HEK293 (cell line): Measurements from ENCODE around the gene CBX5.
"Not testable (repeated sequence)": the region's sequence is repeated elsewhere in the genome, so short reads cannot be mapped to it uniquely, and the experiment has no call there.

ENCODE experiments used
- CTCF ChIA-PET: fragments of 350-600 bp; formaldehyde crosslinking; extraction: SDS; loops from one replicate; lab custom pipeline; 2021; ENCODE audit warnings: antibody characterized with exemption; lab: Yijun Ruan, JAX
- POLR2A ChIA-PET: fragments of 300-600 bp; formaldehyde crosslinking; extraction: SDS; loops from one replicate; lab custom pipeline; 2020; ENCODE audit warnings: antibody characterized with exemption, inconsistent platforms; lab: Yijun Ruan, JAX
- H3K27ac ChIP-seq: fragments of 200-500 bp; sonication (Bioruptor generic); 2 replicates; pipeline ENCODE4 v1.5.1; 2014; ENCODE audit warnings: low read depth, low read length, control low read depth, inconsistent platforms; ENCODE audit errors: extremely low read depth
- H3K36me3 ChIP-seq, 2 experiments: fragments of 200-500 bp in 1 of 2; sonication (Bioruptor generic) in 1 of 2; 1 replicate in 1 of 2; 2 replicates in 1 of 2; pipeline ENCODE4 v1.5.1; 2014 to 2017; ENCODE audit warnings: inconsistent platforms in 2 of 2, low read length in 2 of 2; ENCODE audit not compliant: control insufficient read depth in 2 of 2, insufficient read depth in 1 of 2
- H3K4me1 ChIP-seq: fragments of 200-500 bp; sonication (Bioruptor generic); 2 replicates; pipeline ENCODE4 v1.5.1; 2014; ENCODE audit warnings: mild to moderate bottlenecking, low read length, inconsistent platforms; ENCODE audit not compliant: control insufficient read depth, insufficient read depth
- H3K4me3 ChIP-seq: 2 replicates; pipeline ENCODE4 v1.5.1; 2011; ENCODE audit warnings: low read depth, mild to moderate bottlenecking, control low read depth, low read length, moderate library complexity
- H3K9me3 ChIP-seq: fragments of 200-500 bp; sonication (Bioruptor generic); 2 replicates; pipeline ENCODE4 v1.5.1; 2014; ENCODE audit warnings: low read depth, low read length, inconsistent platforms; ENCODE audit not compliant: control insufficient read depth, insufficient read depth
- FEZF1 ChIP-seq: fragments of 450-650 bp; formaldehyde crosslinking; IDR thresholded peaks from 2 replicates; pipeline ENCODE4 v1.5.1; 2016; ENCODE audit warnings: missing biosample characterization, missing genetic modification characterization
- IKZF3 ChIP-seq: fragments of 450-650 bp; IDR thresholded peaks from 2 replicates; pipeline ENCODE4 v1.5.0; 2018; ENCODE audit warnings: missing biosample characterization, mild to moderate bottlenecking, missing genetic modification characterization, moderate library complexity
- KLF9 ChIP-seq: fragments of 450-650 bp; formaldehyde crosslinking; IDR thresholded peaks from 2 replicates; pipeline ENCODE4 v1.5.1; 2016; ENCODE audit warnings: missing biosample characterization, missing genetic modification characterization, low read depth
- OSR2 ChIP-seq: fragments of 450-650 bp; formaldehyde crosslinking; IDR thresholded peaks from 2 replicates; pipeline ENCODE4 v1.5.1; 2016; ENCODE audit warnings: missing biosample characterization, missing genetic modification characterization
- PRDM1 ChIP-seq: fragments of 450-650 bp; formaldehyde crosslinking; IDR thresholded peaks from 2 replicates; pipeline ENCODE4; 2016; ENCODE audit warnings: missing biosample characterization, missing genetic modification characterization
- SCRT2 ChIP-seq: fragments of 450-650 bp; formaldehyde crosslinking; IDR thresholded peaks from 2 replicates; pipeline ENCODE4 v1.5.1; 2016; ENCODE audit warnings: missing biosample characterization, missing genetic modification characterization
- SP7 ChIP-seq: fragments of 450-650 bp; formaldehyde crosslinking; IDR thresholded peaks from 2 replicates; pipeline ENCODE4 v1.5.1; 2016; ENCODE audit warnings: missing biosample characterization, missing genetic modification characterization
- WT1 ChIP-seq: fragments of 450-650 bp; formaldehyde crosslinking; IDR thresholded peaks from 2 replicates; pipeline ENCODE4 v1.5.1; 2016; ENCODE audit warnings: missing biosample characterization, missing genetic modification characterization
- ZNF10 ChIP-seq: fragments of 450-650 bp; formaldehyde crosslinking; IDR thresholded peaks from 2 replicates; pipeline ENCODE4 v1.5.1; 2017; ENCODE audit warnings: missing biosample characterization, missing genetic modification characterization
- ZNF112 ChIP-seq: fragments of 450-650 bp; formaldehyde crosslinking; IDR thresholded peaks from 2 replicates; pipeline ENCODE4 v1.5.0; 2017; ENCODE audit warnings: missing biosample characterization, missing genetic modification characterization
- ZNF132 ChIP-seq: fragments of 450-650 bp; formaldehyde crosslinking; IDR thresholded peaks from 2 replicates; pipeline ENCODE4 v1.5.1; 2017; ENCODE audit warnings: missing biosample characterization, missing genetic modification characterization, borderline replicate concordance
- ZNF311 ChIP-seq: fragments of 450-650 bp; formaldehyde crosslinking; IDR thresholded peaks from 2 replicates; pipeline ENCODE4 v1.5.1; 2017; ENCODE audit warnings: missing biosample characterization, missing genetic modification characterization, borderline replicate concordance
- ZNF366 ChIP-seq: fragments of 450-650 bp; formaldehyde crosslinking; conservative IDR thresholded peaks from 2 replicates; pipeline ENCODE4 v1.5.1; 2016; ENCODE audit warnings: missing biosample characterization, missing genetic modification characterization
- ZNF521 ChIP-seq: fragments of 450-650 bp; formaldehyde crosslinking; IDR thresholded peaks from 2 replicates; pipeline ENCODE4 v1.5.1; 2017; ENCODE audit warnings: missing biosample characterization, mild to moderate bottlenecking, missing genetic modification characterization
- ZNF549 ChIP-seq: fragments of 450-650 bp; IDR thresholded peaks from 2 replicates; pipeline ENCODE4 v1.5.1; 2018; ENCODE audit warnings: missing biosample characterization, missing genetic modification characterization, mild to moderate bottlenecking, inconsistent platforms, moderate library complexity
- ZNF629 ChIP-seq: fragments of 450-650 bp; formaldehyde crosslinking; IDR thresholded peaks from 2 replicates; pipeline ENCODE4 v1.5.1; 2017; ENCODE audit warnings: missing biosample characterization, missing genetic modification characterization
- ZNF658 ChIP-seq: fragments of 450-650 bp; formaldehyde crosslinking; IDR thresholded peaks from 2 replicates; pipeline ENCODE4; 2016; ENCODE audit warnings: missing biosample characterization, missing genetic modification characterization
- TF ChIP-seq, protein P1 (sequence below): fragments of 450-650 bp; formaldehyde crosslinking; IDR thresholded peaks from 2 replicates; pipeline ENCODE4 v1.5.1; 2016; ENCODE audit warnings: missing biosample characterization, missing genetic modification characterization
- TF ChIP-seq, protein P2 (sequence below): fragments of 450-650 bp; formaldehyde crosslinking; IDR thresholded peaks from 2 replicates; pipeline ENCODE4 v1.5.1; 2016; ENCODE audit warnings: missing biosample characterization, missing genetic modification characterization
- TF ChIP-seq, protein P3 (sequence below): fragments of 450-650 bp; formaldehyde crosslinking; IDR thresholded peaks from 2 replicates; pipeline ENCODE4 v1.5.1; 2017; ENCODE audit warnings: missing biosample characterization, missing genetic modification characterization

Gene CBX5

DNA sequence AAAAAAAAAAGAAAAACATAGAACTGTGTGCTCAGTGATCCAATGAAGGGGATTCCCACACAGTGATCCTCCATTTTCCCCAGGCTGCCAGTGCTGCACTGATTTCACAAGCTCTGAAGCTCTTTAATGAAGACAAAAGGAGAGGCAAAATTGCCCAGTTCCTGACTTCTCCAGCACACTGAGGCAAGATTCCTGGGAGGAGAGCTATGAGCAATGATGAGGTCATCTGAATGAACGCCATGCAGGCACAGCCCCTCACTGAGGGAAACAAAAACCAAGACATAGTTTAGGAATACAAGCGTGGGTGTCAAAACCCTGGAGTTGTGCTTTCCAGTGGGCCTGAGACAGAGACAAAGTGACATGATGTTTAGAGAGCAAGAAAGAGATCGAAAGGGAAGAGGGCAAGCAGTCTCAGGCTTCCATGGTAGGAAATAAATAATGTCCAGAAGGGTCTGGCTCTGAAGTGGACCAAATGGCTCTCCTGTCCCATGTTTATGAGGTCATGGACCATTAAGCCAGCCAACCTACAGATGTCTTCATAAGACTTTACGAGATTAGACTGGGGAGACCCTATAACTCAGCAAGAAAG, 50.2 kb downstream of the CBX5 start (continued):
- TF ChIP-seq ZNF132 (tag by site-specific recombination) (no peak), ZNF549 (tag by site-specific recombination) (no peak), FEZF1 (tag by site-specific recombination) (peak; percentile 59; the same call in 1 of the 2 replicates), WT1 (tag by site-specific recombination) (0 out of 2 replicates have a peak, but pooled peaks have one; percentile 37), SP7 (peak; percentile 83), IKZF3 (peak; percentile 60), KLF9 (tag by site-specific recombination) (0 out of 2 replicates have a peak, but pooled peaks have one; percentile 10)
- TF ChIP-seq, protein P1, sequence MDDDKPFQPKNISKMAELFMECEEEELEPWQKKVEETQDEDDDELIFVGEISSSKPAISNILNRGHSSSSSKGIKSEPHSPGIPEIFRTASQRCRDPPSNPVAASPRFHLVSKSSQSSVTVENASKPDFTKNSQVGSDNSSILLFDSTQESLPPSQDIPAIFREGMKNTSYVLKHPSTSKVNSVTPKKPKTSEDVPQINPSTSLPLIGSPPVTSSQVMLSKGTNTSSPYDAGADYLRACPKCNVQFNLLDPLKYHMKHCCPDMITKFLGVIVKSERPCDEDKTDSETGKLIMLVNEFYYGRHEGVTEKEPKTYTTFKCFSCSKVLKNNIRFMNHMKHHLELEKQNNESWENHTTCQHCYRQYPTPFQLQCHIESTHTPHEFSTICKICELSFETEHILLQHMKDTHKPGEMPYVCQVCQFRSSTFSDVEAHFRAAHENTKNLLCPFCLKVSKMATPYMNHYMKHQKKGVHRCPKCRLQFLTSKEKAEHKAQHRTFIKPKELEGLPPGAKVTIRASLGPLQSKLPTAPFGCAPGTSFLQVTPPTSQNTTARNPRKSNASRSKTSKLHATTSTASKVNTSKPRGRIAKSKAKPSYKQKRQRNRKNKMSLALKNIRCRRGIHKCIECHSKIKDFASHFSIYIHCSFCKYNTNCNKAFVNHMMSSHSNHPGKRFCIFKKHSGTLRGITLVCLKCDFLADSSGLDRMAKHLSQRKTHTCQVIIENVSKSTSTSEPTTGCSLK (tag by site-specific recombination) = no peak

DNA sequence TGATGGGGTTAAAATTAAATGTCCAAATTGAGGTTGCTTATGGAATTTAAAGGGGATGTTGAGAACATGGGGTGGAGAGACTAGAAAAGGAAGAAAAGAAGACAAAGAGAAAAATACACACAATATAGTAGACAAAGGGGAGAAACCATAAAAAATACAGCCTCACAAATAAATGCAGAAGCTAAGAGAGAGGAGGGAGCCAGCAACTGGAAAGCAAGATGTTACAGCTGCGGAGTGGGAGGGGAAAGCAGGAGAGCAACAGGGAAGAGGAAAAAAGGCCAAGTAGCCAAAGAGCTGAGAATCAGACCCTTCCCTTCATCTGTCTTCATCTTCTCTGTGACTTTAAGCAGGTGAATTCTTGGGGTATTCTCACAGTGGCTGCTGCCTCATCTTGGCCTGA, 51.5 kb downstream of the CBX5 start:
- H3K4me3 ChIP-seq = no peak overlapping the region
- POLR2A ChIA-PET = interaction anchor here (1.6 to 2.5 kb wide), 3 partner anchors 31 to 96 kb away, joined by 5 to 10 read pairs (median 5); partner anchors contain the start of genes CBX5, COPZ1 and HNRNPA1
- no peaks in the 10 kb centered on the region for H3K9me3 ChIP-seq
- H3K4me1 ChIP-seq = no peaks in the 10 kb centered on the region; the same call in 1 of the 2 replicates
- CTCF ChIA-PET = interaction anchor here (0.6 to 5.2 kb wide), 9 partner anchors 9 to 151 kb away, joined by 3 to 35 read pairs (median 4); no protein-coding TSS in a partner anchor
- H3K36me3 ChIP-seq = no peaks in the 10 kb centered on the region
- TF ChIP-seq OSR2 (tag by site-specific recombination) = peak; percentile 52; the same call in 1 of the 2 replicates
- TF ChIP-seq PRDM1 (tag by site-specific recombination) = peak; percentile 56
- peak; percentile 64 for TF ChIP-seq ZNF366 (tag by site-specific recombination)
- TF ChIP-seq ZNF112 = no peak
- TF ChIP-seq SCRT2 (tag by site-specific recombination) = peak; percentile 30; the same call in 1 of the 2 replicates
- H3K27ac ChIP-seq = no peak overlapping the region

DNA sequence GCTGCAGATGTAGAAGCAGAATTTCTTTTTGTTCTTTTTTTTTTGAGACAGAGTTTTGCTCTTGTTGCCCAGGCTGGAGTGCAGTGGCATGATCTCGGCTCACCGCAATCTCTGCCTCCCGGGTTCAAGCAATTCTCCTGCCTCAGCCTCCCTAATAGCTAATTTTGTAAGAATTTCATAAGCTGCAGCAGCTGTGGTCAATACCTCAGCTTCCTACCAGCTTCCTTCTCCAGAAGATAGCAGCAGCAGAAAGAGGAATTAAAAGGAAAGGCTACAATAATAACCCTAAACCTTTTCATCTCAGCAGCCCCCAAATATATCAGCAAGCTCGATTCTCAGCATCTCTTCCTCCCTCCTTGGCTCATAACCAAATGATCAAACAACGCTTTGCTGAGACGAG, 52.0 kb downstream of the CBX5 start:
- CTCF ChIA-PET = interaction anchor here (0.6 to 5.2 kb wide), 9 partner anchors 8 to 222 kb away, joined by 3 to 35 read pairs (median 4); no protein-coding TSS in a partner anchor
- POLR2A ChIA-PET = interaction anchor here (1.6 to 2.5 kb wide), 2 partner anchors 52 to 97 kb away, joined by 5 to 10 read pairs; partner anchors contain the start of genes CBX5, COPZ1 and HNRNPA1
- not testable (repeated sequence) for H3K27ac ChIP-seq, H3K36me3 ChIP-seq, H3K4me3 ChIP-seq, H3K4me1 ChIP-seq, H3K9me3 ChIP-seq

DNA sequence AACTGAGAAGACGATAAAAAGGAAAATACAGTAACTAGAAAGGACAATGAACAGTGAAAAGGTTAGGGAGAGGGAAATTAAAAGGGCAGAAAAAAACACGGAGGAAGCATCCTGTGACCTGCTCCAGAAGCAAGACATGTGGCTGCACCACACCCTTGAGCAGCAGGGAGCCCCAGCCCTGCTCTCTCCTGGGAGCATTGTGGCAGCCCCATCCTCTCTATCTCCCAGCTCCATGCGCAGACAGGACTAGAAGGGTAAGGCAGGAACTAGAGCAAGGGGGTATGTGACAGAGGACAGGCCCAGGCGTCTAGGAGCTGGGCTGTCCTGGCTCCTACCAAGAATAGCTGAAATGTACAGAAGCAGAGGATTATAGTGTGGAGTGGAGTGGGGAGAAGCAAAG, 52.5 kb downstream of the CBX5 start:
- ChIA-PET CTCF (interaction anchor here (0.6 to 5.2 kb wide), 8 partner anchors 9 to 222 kb away, joined by 3 to 35 read pairs (median 4); no protein-coding TSS in a partner anchor), POLR2A (interaction anchor here (1.6 to 2.5 kb wide), 2 partner anchors 53 to 98 kb away, joined by 5 to 10 read pairs; partner anchors contain the start of genes CBX5, COPZ1 and HNRNPA1)
- Histone ChIP-seq H3K27ac (no peak overlapping the region), H3K36me3 (no peaks in the 10 kb centered on the region), H3K4me1 (no peaks in the 10 kb centered on the region; the same call in 1 of the 2 replicates), H3K9me3 (no peaks in the 10 kb centered on the region), H3K4me3 (no peak overlapping the region)
- TF ChIP-seq, protein P2, sequence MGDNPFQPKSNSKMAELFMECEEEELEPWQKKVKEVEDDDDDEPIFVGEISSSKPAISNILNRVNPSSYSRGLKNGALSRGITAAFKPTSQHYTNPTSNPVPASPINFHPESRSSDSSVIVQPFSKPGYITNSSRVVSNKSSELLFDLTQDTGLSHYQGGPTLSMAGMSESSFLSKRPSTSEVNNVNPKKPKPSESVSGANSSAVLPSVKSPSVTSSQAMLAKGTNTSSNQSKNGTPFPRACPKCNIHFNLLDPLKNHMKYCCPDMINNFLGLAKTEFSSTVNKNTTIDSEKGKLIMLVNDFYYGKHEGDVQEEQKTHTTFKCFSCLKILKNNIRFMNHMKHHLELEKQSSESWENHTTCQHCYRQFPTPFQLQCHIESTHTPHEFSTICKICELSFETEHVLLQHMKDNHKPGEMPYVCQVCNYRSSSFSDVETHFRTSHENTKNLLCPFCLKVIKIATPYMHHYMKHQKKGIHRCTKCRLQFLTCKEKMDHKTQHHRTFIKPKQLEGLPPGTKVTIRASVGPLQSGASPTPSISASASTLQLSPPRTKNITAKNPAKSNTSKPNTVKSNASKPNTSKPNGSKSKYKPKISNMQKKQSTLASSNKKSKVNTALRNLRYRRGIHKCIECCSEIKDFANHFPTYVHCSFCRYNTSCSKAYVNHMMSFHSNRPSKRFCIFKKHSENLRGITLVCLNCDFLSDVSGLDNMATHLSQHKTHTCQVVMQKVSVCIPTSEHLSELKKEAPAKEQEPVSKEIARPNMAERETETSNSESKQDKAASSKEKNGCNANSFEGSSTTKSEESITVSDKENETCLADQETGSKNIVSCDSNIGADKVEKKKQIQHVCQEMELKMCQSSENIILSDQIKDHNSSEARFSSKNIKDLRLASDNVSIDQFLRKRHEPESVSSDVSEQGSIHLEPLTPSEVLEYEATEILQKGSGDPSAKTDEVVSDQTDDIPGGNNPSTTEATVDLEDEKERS = no peak
- TF ChIP-seq ZNF521 = no peak
- TF ChIP-seq, protein P3, sequence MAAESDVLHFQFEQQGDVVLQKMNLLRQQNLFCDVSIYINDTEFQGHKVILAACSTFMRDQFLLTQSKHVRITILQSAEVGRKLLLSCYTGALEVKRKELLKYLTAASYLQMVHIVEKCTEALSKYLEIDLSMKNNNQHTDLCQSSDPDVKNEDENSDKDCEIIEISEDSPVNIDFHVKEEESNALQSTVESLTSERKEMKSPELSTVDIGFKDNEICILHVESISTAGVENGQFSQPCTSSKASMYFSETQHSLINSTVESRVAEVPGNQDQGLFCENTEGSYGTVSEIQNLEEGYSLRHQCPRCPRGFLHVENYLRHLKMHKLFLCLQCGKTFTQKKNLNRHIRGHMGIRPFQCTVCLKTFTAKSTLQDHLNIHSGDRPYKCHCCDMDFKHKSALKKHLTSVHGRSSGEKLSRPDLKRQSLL (tag by site-specific recombination) = peak; percentile 27; the same call in 1 of the 2 replicates
- no peak for TF ChIP-seq ZNF10 (tag by site-specific recombination)
- TF ChIP-seq PRDM1 (tag by site-specific recombination) = peak; percentile 68
- TF ChIP-seq ZNF311 = no peak
- no peak for TF ChIP-seq ZNF629 (tag by site-specific recombination)
- no peak for TF ChIP-seq ZNF658 (tag by site-specific recombination)
